Natural killer cell (primary cell): ENCODE results near the gene ACSS3. TPM values are rescaled to one million over a fixed set of nuclear protein-coding genes. Genes with fewer than 3 reads are reported as not detected.
"Not testable (repeated sequence)": the region's sequence is repeated elsewhere in the genome, so short reads cannot be mapped to it uniquely, and the experiment has no call there.

Experiments
- ATAC-seq, 3 donors: fragments of 150-1000 bp in 2 of 3; fragments of 200-7000 bp in 1 of 3; cut with Tn5 transposase; 1 replicate in 1 of 3; 2 replicates in 2 of 3; pipeline ENCODE4 v1.10.0; 2021; ENCODE audit warnings: mild to moderate bottlenecking in 2 of 3, moderate library complexity in 2 of 3
- DNase-seq, 2 donors: peaks; one replicate each; pipeline versions ENCODE4 v3.0.0 to v3.0.0-alpha.2; 2013 to 2021; ENCODE audit warnings: mixed read lengths in 1 of 2
- H3K27ac ChIP-seq: one replicate; pipeline ENCODE4 v1.5.1; 2013; ENCODE audit warnings: mild to moderate bottlenecking, low read length
- H3K27me3 ChIP-seq: one replicate; pipeline ENCODE4 v1.6.1; 2013; ENCODE audit warnings: low read length; ENCODE audit not compliant: control insufficient read depth, insufficient read depth
- H3K36me3 ChIP-seq: one replicate; pipeline ENCODE4 v1.6.1; 2013; ENCODE audit warnings: low read length; ENCODE audit not compliant: control insufficient read depth, insufficient read depth
- H3K4me1 ChIP-seq: one replicate; pipeline ENCODE4 v1.6.1; 2013; ENCODE audit warnings: low read length; ENCODE audit not compliant: control insufficient read depth, insufficient read depth
- H3K4me3 ChIP-seq: one replicate; pipeline ENCODE4 v1.5.1; 2013; ENCODE audit warnings: low read length
- H3K9me3 ChIP-seq: one replicate; pipeline ENCODE4 v1.6.1; 2013; ENCODE audit warnings: low read length; ENCODE audit not compliant: control insufficient read depth, insufficient read depth
- H3K27ac Mint-ChIP-seq, 2 donors: one replicate each; pipeline ENCODE4 v1.8.0; 2022; ENCODE audit warnings: mild to moderate bottlenecking in 2 of 2, mixed read lengths in 2 of 2, moderate library complexity in 1 of 2
- H3K27me3 Mint-ChIP-seq, 2 donors: one replicate each; pipeline ENCODE4 v1.8.0; 2022; ENCODE audit warnings: low read depth in 2 of 2, mixed read lengths in 2 of 2
- H3K36me3 Mint-ChIP-seq: one replicate; pipeline ENCODE4 v1.8.0; 2022; ENCODE audit warnings: mixed read lengths
- H3K4me1 Mint-ChIP-seq, 2 donors: one replicate each; pipeline ENCODE4 v1.8.0; 2022; ENCODE audit warnings: mixed read lengths in 2 of 2
- H3K4me3 Mint-ChIP-seq: one replicate; pipeline ENCODE4 v1.8.0; 2022; ENCODE audit warnings: mild to moderate bottlenecking, moderate library complexity, mixed read lengths
- H3K9me3 Mint-ChIP-seq, 2 donors: one replicate each; pipeline ENCODE4 v1.8.0; 2022; ENCODE audit warnings: mixed read lengths in 2 of 2
- CTCF ChIP-seq: fragments of 200-600 bp; IDR thresholded peaks from one replicate; pipeline ENCODE4 v1.8.0; 2022; ENCODE audit warnings: antibody characterized with exemption
- WGBS: methylation state at CpG from one replicate; pipeline ENCODE4 v1.1.7; 2013; ENCODE audit warnings: missing lambda C conversion rate; ENCODE audit not compliant: insufficient coverage; 5-methylcytosine and 5-hydroxymethylcytosine counted together
- intact Hi-C: fragments of 100-400 bp; cut with micrococcal nuclease; formaldehyde crosslinking; loops from one replicate; pipeline ENCODE4 v1.14.2; 2022
- total RNA-seq, 4 donors: library from RNA; stranded (reverse); fragments of 120-200 nt in 1 of 4; gene quantifications; one replicate each; pipeline versions ENCODE4 v1.2.3 to v1.2.4, GENCODE V29; 2013 to 2022

The ACSS3 gene
- total RNA-seq, 3 donors from 2014 or later (not counting 1 experiment from before 2014, with no cell fraction given), result 2.9 TPM; not detected in 2

- Histone ChIP-seq H3K36me3 (no peaks in the 10 kb centered on the region), H3K27ac (no peak overlapping the region), H3K4me1 (no peaks in the 10 kb centered on the region), H3K27me3 (no peaks in the 10 kb centered on the region), H3K4me3 (no peak overlapping the region), H3K9me3 (no peaks in the 10 kb centered on the region)
- Mint-ChIP-seq H3K27ac (no peak overlapping the region), H3K36me3 (no peaks in the 10 kb centered on the region), H3K4me1 (no peaks in the 10 kb centered on the region), H3K4me3 (no peak overlapping the region), H3K27me3 (no peaks in the 10 kb centered on the region), H3K9me3 (peaks cover 11 to 14% of the 10 kb centered on the region in 2 donors)
- no peak for DNase-seq
- ATAC-seq, result no peak
- intact Hi-C loops, result no loop called here
- TF ChIP-seq CTCF, result no peak
- 60% methylated on average over 9 of the region's 9 CpGs for WGBS
Observed at GRCh38 chr12:81208187-81208911, 130.5 kb downstream of the ACSS3 start.

GRCh38 chr12:81209012-81209411 is 131.1 kb downstream of the ACSS3 start:
- H3K27ac ChIP-seq, result no peak overlapping the region
- no peak overlapping the region for H3K27ac Mint-ChIP-seq
- H3K4me1 Mint-ChIP-seq, result no peaks in the 10 kb centered on the region
- no peaks in the 10 kb centered on the region for H3K36me3 Mint-ChIP-seq
- H3K9me3 ChIP-seq, result no peaks in the 10 kb centered on the region
- no peak overlapping the region for H3K4me3 ChIP-seq
- H3K4me1 ChIP-seq, result no peaks in the 10 kb centered on the region
- peaks cover 15 to 19% of the 10 kb centered on the region in 2 donors for H3K9me3 Mint-ChIP-seq
- DNase-seq (no peak), ATAC-seq (no peak)
- H3K36me3 ChIP-seq, result no peaks in the 10 kb centered on the region
- intact Hi-C loops, result no loop called here
- no peaks in the 10 kb centered on the region for H3K27me3 Mint-ChIP-seq
- H3K27me3 ChIP-seq, result no peaks in the 10 kb centered on the region
- no peak overlapping the region for H3K4me3 Mint-ChIP-seq
- no peak for TF ChIP-seq CTCF

GRCh38 chr12:81209772-81210225 is 131.9 kb downstream of the ACSS3 start:
- 80% methylated on average over 1 of the region's 2 CpGs for WGBS
- H3K4me1 Mint-ChIP-seq, H3K4me3 ChIP-seq, ATAC-seq, intact Hi-C loops, H3K27ac ChIP-seq, H3K36me3 ChIP-seq, H3K9me3 ChIP-seq, H3K27me3 ChIP-seq, DNase-seq, H3K4me3 Mint-ChIP-seq, H3K36me3 Mint-ChIP-seq, H3K27ac Mint-ChIP-seq, H3K4me1 ChIP-seq, H3K27me3 Mint-ChIP-seq: not testable (repeated sequence)
- peaks cover 15 to 19% of the 10 kb centered on the region in 2 donors for H3K9me3 Mint-ChIP-seq

DNA sequence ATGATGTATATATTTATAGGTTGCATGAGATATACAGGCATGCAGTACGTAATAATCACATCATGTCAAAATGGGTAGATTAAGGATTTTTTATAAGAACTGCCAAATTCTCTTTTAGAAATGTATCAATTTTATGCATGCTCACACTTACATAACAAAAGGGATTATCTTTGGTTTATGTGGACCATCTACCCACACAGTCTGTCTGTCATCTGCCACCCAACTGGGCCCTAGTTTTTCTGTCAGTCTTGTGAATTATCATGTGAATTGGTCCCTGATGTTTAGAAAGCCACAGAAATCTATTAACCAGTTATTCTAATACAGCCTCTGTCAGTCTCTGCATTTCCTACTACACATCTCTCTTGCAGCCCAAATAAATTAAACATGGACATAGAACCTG is 133.4 kb downstream of the ACSS3 start:
- intact Hi-C loops, result no loop called here
- no peaks in the 10 kb centered on the region for H3K4me1 Mint-ChIP-seq
- no peak overlapping the region for H3K27ac Mint-ChIP-seq
- H3K27me3 Mint-ChIP-seq, result no peaks in the 10 kb centered on the region
- Histone ChIP-seq H3K4me1 (no peaks in the 10 kb centered on the region), H3K4me3 (no peak overlapping the region), H3K27me3 (no peaks in the 10 kb centered on the region), H3K9me3 (no peaks in the 10 kb centered on the region), H3K27ac (no peak overlapping the region), H3K36me3 (no peaks in the 10 kb centered on the region)
- peaks cover 13 to 19% of the 10 kb centered on the region in 2 donors for H3K9me3 Mint-ChIP-seq
- ATAC-seq (no peak), DNase-seq (no peak)
- H3K4me3 Mint-ChIP-seq, result no peak overlapping the region
- H3K36me3 Mint-ChIP-seq, result no peaks in the 10 kb centered on the region
- no CpG with 5 or more reads among the region's 1 CpG for WGBS
- TF ChIP-seq CTCF, result no peak
